ENCODE data around the gene CSH2.
"Not testable (repeated sequence)": the region's sequence is repeated elsewhere in the genome, so short reads cannot be mapped to it uniquely, and the experiment has no call there.

GRCh38 chr17:63874061-63874626, 667 bp upstream of the CSH2 start:
- TF ChIP-seq POLR2A, EP300 (IDR thresholded peaks at IDR 0.05): not testable (repeated sequence)
- TF ChIP-seq, protein P1, sequence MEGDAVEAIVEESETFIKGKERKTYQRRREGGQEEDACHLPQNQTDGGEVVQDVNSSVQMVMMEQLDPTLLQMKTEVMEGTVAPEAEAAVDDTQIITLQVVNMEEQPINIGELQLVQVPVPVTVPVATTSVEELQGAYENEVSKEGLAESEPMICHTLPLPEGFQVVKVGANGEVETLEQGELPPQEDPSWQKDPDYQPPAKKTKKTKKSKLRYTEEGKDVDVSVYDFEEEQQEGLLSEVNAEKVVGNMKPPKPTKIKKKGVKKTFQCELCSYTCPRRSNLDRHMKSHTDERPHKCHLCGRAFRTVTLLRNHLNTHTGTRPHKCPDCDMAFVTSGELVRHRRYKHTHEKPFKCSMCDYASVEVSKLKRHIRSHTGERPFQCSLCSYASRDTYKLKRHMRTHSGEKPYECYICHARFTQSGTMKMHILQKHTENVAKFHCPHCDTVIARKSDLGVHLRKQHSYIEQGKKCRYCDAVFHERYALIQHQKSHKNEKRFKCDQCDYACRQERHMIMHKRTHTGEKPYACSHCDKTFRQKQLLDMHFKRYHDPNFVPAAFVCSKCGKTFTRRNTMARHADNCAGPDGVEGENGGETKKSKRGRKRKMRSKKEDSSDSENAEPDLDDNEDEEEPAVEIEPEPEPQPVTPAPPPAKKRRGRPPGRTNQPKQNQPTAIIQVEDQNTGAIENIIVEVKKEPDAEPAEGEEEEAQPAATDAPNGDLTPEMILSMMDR (IDR thresholded peaks at IDR 0.05) = not testable (repeated sequence)

Measured in tibial nerve (tissue), 4 donors.